NB4 (cell line): ENCODE results near the gene CPEB3.
"Not testable (repeated sequence)": the region's sequence is repeated elsewhere in the genome, so short reads cannot be mapped to it uniquely, and the experiment has no call there.

Experiments used
- CTCF ChIP-seq: IDR thresholded peaks from one replicate; pipeline ENCODE4 v1.5.1; 2012; ENCODE audit warnings: low read depth, low read length
- MAX ChIP-seq: IDR thresholded peaks from 2 replicates; pipeline ENCODE4 v1.6.1; 2011; ENCODE audit warnings: low read depth, low read length
- MYC ChIP-seq: IDR thresholded peaks from 2 replicates; pipeline ENCODE4 v1.6.1; 2011; ENCODE audit warnings: low read depth, low read length
- POLR2A ChIP-seq: IDR thresholded peaks from 2 replicates; pipeline ENCODE4 v1.6.1; 2011; ENCODE audit warnings: mild to moderate bottlenecking; ENCODE audit not compliant: insufficient read length; ENCODE audit errors: extremely low read depth

GRCh38 chr10:92033070-92033469 lies 257.8 kb downstream of the CPEB3 start:
- TF ChIP-seq CTCF, MYC, POLR2A, MAX: not testable (repeated sequence)
